ENCODE measurements around the gene RAB11FIP2. TPM values are rescaled to one million over a fixed set of nuclear protein-coding genes. Genes with fewer than 3 reads are reported as not detected.

Gene RAB11FIP2
- total and polyA plus RNA-seq, 2 donors (not counting 1 experiment from before 2014, with no cell fraction given): 13.6 to 17.5 TPM

DNA sequence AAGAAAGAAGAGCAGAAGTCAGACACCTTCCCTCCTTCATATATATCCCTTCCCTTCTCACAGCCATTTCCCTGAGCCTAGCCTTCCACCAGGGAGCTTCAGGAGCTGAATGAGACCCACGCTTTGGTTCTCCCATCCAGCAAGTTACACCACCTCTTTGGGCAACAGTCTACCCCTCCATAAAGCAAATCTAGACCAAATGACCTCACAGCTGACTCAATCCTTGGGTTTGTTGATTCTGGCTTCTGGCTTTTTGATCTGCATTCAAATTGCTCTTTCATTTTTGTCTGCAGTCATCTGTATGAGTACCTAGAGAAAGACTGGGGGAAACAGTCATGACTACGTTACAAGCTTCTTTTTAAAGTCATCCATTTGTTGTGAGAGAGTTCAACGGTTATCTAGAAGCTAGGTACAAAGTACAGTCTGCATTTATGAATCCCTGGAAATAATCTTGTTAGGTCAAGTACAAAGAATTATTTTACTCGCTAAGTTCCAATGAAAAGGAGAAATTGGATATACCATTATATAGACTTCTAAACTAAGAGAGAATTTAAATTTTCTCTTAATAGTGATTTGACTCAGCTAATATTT is 86.3 kb downstream of the RAB11FIP2 start:
- H3K4me2 ChIP-seq (ENCODE audit: extremely low read depth, insufficient read depth, low read length): no peak overlapping the region
- no peak overlapping the region for H3K9ac ChIP-seq (ENCODE audit: insufficient read depth, low read length)
- DNase-seq (ENCODE audit: low read depth in 2 of 2): peak in 1 of 2 donors; percentile 53
- no peaks in the 10 kb centered on the region for H4K20me1 ChIP-seq (ENCODE audit: control insufficient read depth, extremely low read depth, insufficient read depth, low read length)
- no peak overlapping the region for H3K27ac ChIP-seq (ENCODE audit: insufficient read depth, low read length)
- H3K4me3 ChIP-seq (replicated peaks in 1 of 4; ENCODE audit: control extremely low read depth in 1 of 4, insufficient read depth in 1 of 4, low read depth in 3 of 4, low read length in 4 of 4): no peak overlapping the region
- no peaks in the 10 kb centered on the region for H3K36me3 ChIP-seq (ENCODE audit: control insufficient read depth, insufficient read depth, low read length)
- H3K4me1 ChIP-seq (ENCODE audit: control insufficient read depth, extremely low read depth, insufficient read depth, low read length): no peaks in the 10 kb centered on the region
- H2AFZ ChIP-seq (ENCODE audit: low read length): no peak overlapping the region
- TF ChIP-seq, protein P1, sequence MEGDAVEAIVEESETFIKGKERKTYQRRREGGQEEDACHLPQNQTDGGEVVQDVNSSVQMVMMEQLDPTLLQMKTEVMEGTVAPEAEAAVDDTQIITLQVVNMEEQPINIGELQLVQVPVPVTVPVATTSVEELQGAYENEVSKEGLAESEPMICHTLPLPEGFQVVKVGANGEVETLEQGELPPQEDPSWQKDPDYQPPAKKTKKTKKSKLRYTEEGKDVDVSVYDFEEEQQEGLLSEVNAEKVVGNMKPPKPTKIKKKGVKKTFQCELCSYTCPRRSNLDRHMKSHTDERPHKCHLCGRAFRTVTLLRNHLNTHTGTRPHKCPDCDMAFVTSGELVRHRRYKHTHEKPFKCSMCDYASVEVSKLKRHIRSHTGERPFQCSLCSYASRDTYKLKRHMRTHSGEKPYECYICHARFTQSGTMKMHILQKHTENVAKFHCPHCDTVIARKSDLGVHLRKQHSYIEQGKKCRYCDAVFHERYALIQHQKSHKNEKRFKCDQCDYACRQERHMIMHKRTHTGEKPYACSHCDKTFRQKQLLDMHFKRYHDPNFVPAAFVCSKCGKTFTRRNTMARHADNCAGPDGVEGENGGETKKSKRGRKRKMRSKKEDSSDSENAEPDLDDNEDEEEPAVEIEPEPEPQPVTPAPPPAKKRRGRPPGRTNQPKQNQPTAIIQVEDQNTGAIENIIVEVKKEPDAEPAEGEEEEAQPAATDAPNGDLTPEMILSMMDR (conservative IDR thresholded peaks at IDR 0.05 in 1 of 2, IDR thresholded peaks at IDR 0.05 in 1 of 2; ENCODE audit: low read depth in 1 of 2, low read length in 2 of 2): no peak
- H3K9me3 ChIP-seq (ENCODE audit: control insufficient read depth, insufficient read depth, low read depth, low read length): no peaks in the 10 kb centered on the region
- no peaks in the 10 kb centered on the region for H3K79me2 ChIP-seq (ENCODE audit: control insufficient read depth, insufficient read depth, low read length)
- H3K27me3 ChIP-seq (ENCODE audit: control insufficient read depth, insufficient read depth, low read length): no peaks in the 10 kb centered on the region

DNA sequence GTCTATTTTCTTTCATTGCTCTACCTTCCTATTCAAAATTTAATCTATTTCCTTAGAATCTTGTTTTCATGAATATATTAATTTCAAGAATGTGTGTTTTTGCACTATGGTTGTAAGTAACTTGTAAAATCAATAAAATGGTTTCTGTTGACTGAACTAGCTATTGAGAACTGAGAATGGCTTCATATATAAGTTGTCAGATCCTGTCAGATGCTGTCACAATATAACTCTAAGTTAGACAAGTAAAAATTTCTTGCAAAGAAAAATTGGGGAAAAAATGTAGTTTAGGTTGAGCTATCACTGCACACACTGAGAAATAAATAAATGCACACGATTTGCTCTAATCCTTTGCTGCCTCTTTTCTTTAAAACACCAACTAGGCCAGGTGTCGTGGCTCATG is 89.8 kb downstream of the RAB11FIP2 start:
- Histone ChIP-seq H3K9me3 (ENCODE audit: control insufficient read depth, insufficient read depth, low read depth, low read length) (no peaks in the 10 kb centered on the region), H3K27ac (ENCODE audit: insufficient read depth, low read length) (no peak overlapping the region), H4K20me1 (ENCODE audit: control insufficient read depth, extremely low read depth, insufficient read depth, low read length) (no peaks in the 10 kb centered on the region), H3K4me1 (ENCODE audit: control insufficient read depth, extremely low read depth, insufficient read depth, low read length) (no peaks in the 10 kb centered on the region), H3K9ac (ENCODE audit: insufficient read depth, low read length) (no peak overlapping the region), H3K79me2 (ENCODE audit: control insufficient read depth, insufficient read depth, low read length) (no peaks in the 10 kb centered on the region), H3K27me3 (ENCODE audit: control insufficient read depth, insufficient read depth, low read length) (no peaks in the 10 kb centered on the region), H3K36me3 (ENCODE audit: control insufficient read depth, insufficient read depth, low read length) (no peaks in the 10 kb centered on the region), H3K4me3 (replicated peaks in 1 of 4; ENCODE audit: control extremely low read depth in 1 of 4, insufficient read depth in 1 of 4, low read depth in 3 of 4, low read length in 4 of 4) (no peak overlapping the region), H2AFZ (ENCODE audit: low read length) (no peak overlapping the region), H3K4me2 (ENCODE audit: extremely low read depth, insufficient read depth, low read length) (no peak overlapping the region)
- TF ChIP-seq, protein P1 (conservative IDR thresholded peaks at IDR 0.05 in 1 of 2, IDR thresholded peaks at IDR 0.05 in 1 of 2; ENCODE audit: low read depth in 1 of 2, low read length in 2 of 2): no peak
- TF ChIP-seq EZH2 (IDR thresholded peaks at IDR 0.05; ENCODE audit: low read length, missing control alignments): no peak
- DNase-seq (ENCODE audit: low read depth in 2 of 2): no peak

DNA sequence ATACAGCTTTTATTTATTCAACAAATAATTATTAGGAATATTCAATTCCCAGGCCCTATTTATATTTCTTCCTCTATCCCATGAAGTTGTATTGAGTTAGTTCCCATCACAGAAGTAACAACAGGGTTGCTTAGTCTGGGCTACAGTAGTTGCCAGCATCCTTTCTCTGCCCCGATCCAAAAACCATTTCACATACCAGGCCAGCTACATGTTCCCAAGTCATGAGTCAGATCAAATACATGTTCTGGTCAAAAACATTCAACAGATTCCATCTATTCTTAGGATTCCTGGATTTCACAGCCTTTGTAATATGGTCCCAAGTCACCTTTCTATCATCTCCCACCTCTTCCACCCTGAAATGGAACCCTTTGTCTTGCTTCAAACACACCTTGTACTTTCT is 91.6 kb downstream of the RAB11FIP2 start:
- no peak overlapping the region for H3K4me2 ChIP-seq (ENCODE audit: extremely low read depth, insufficient read depth, low read length)

More for the DNA sequence above, 91.6 kb downstream of the RAB11FIP2 start:
- no peaks in the 10 kb centered on the region for H3K4me1 ChIP-seq (ENCODE audit: control insufficient read depth, extremely low read depth, insufficient read depth, low read length)
- H2AFZ ChIP-seq (ENCODE audit: low read length): no peak overlapping the region
- TF ChIP-seq, protein P1 (conservative IDR thresholded peaks at IDR 0.05 in 1 of 2, IDR thresholded peaks at IDR 0.05 in 1 of 2; ENCODE audit: low read depth in 1 of 2, low read length in 2 of 2): no peak
- no peak for TF ChIP-seq EZH2 (IDR thresholded peaks at IDR 0.05; ENCODE audit: low read length, missing control alignments)
- peak in 1 of 2 donors; percentile 25 for DNase-seq (ENCODE audit: low read depth in 2 of 2)
- no peaks in the 10 kb centered on the region for H3K9me3 ChIP-seq (ENCODE audit: control insufficient read depth, insufficient read depth, low read depth, low read length)
- H4K20me1 ChIP-seq (ENCODE audit: control insufficient read depth, extremely low read depth, insufficient read depth, low read length): no peaks in the 10 kb centered on the region
- no peaks in the 10 kb centered on the region for H3K36me3 ChIP-seq (ENCODE audit: control insufficient read depth, insufficient read depth, low read length)
- no peaks in the 10 kb centered on the region for H3K27me3 ChIP-seq (ENCODE audit: control insufficient read depth, insufficient read depth, low read length)
- no peak overlapping the region for H3K4me3 ChIP-seq (replicated peaks in 1 of 4; ENCODE audit: control extremely low read depth in 1 of 4, insufficient read depth in 1 of 4, low read depth in 3 of 4, low read length in 4 of 4)
- H3K9ac ChIP-seq (ENCODE audit: insufficient read depth, low read length): no peak overlapping the region
- H3K27ac ChIP-seq (ENCODE audit: insufficient read depth, low read length): no peak overlapping the region
- no peaks in the 10 kb centered on the region for H3K79me2 ChIP-seq (ENCODE audit: control insufficient read depth, insufficient read depth, low read length)

Data from fibroblast of lung (primary cell).